Stimulated activated CD8-positive, alpha-beta memory T cell treated with anti-CD3 and anti-CD28 coated beads, Interleukin-2, amount 100 ng/mL, for 48 hours (primary cell): ENCODE results near the gene RPL11.
A peak's percentile ranks its signal among the peaks of the same experiment; 100 is the strongest.
"Not testable (repeated sequence)": the region's sequence is repeated elsewhere in the genome, so short reads cannot be mapped to it uniquely, and the experiment has no call there.

Experiments
- DNase-seq, 2 donors: peaks; one replicate each; pipeline ENCODE4 v3.0.0-alpha.2; 2020; ENCODE audit warnings: low read depth in 2 of 2

Gene RPL11

GRCh38 chr1:23691499-23692307, at the start of gene RPL11:
RPL11 (plus strand) TSS chr1:23691806; CDS start chr1:23691824, 18 bp downstream.
- peak; percentile 75 to 80 for DNase-seq

GRCh38 chr1:23643736-23644554, 47.7 kb upstream of the RPL11 start:
- no peak for DNase-seq

- no peak for DNase-seq
These were observed 47.1 kb upstream of the RPL11 start for GRCh38 chr1:23644555-23644866.

GRCh38 chr1:23645338-23645737, 46.3 kb upstream of the RPL11 start:
- no peak for DNase-seq

- DNase-seq = no peak
These were observed 45.5 kb upstream of the RPL11 start for GRCh38 chr1:23646091-23646490.

- DNase-seq = no peak
These were observed 45.1 kb upstream of the RPL11 start for GRCh38 chr1:23646541-23646940.

GRCh38 chr1:23648576-23648975, 43.0 kb upstream of the RPL11 start:
- no peak for DNase-seq

- not testable (repeated sequence) for DNase-seq
These were observed 42.4 kb upstream of the RPL11 start for GRCh38 chr1:23649157-23649556.

- no peak for DNase-seq
These were observed 41.1 kb upstream of the RPL11 start for GRCh38 chr1:23650344-23650990.

- no peak for DNase-seq
These were observed 40.4 kb upstream of the RPL11 start for GRCh38 chr1:23651069-23651808.

GRCh38 chr1:23657659-23658275, 33.8 kb upstream of the RPL11 start:
- DNase-seq = peak; percentile 37 to 48

- no peak for DNase-seq
These were observed 30.9 kb upstream of the RPL11 start for GRCh38 chr1:23660671-23661070.

- no peak for DNase-seq
These were observed 29.7 kb upstream of the RPL11 start for GRCh38 chr1:23661887-23662286.

GRCh38 chr1:23664837-23665795, 26.5 kb upstream of the RPL11 start:
- peak in 1 of 2 donors; percentile 3 for DNase-seq

- no peak for DNase-seq
These were observed 24.2 kb upstream of the RPL11 start for GRCh38 chr1:23667411-23667810.

GRCh38 chr1:23670709-23671108, 20.9 kb upstream of the RPL11 start:
- DNase-seq = no peak

- DNase-seq = peak in 1 of 2 donors; percentile 13
These were observed 18.4 kb upstream of the RPL11 start for GRCh38 chr1:23673086-23673813.

GRCh38 chr1:23679815-23680214, 11.8 kb upstream of the RPL11 start:
- no peak for DNase-seq

GRCh38 chr1:23682946-23683345, 8.7 kb upstream of the RPL11 start:
- DNase-seq = no peak

GRCh38 chr1:23684415-23684814, 7.2 kb upstream of the RPL11 start:
- no peak for DNase-seq
